Measurements from ENCODE around the gene KLC4.

Gene KLC4

DNA sequence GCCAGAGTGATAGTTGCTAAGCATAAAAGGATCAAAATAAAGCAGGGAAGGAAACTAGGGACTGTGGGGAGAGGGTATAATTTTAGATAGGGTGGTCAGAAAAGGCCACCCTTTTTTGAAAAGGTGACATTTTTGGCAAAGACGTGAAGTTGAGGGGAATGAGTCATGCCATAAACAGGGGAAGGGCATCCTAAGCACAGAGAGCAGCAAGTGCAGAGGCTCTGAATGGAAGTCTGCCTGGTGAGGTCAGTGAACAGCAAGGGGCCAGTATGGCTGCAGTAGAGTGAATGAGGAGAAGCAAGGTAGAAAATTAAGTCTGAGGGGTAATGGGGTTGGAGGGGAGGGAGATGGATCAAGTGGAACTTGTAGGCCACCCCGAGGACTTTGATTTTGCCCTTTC lies 2.4 kb downstream of the KLC4 start:
- H3F3A ChIP-seq (ENCODE audit: insufficient read depth, low read length), result no peaks in the 10 kb centered on the region
- H3K9me3 ChIP-seq (ENCODE audit: low read length), result no peaks in the 10 kb centered on the region
- no peak overlapping the region for H3K4me2 ChIP-seq (ENCODE audit: low read length)
- no peaks in the 10 kb centered on the region for H3K27me3 ChIP-seq (ENCODE audit: insufficient read depth, low read length)
- H3K27ac ChIP-seq (ENCODE audit: low read depth, low read length, poor library complexity, severe bottlenecking), result no peak overlapping the region
- H3K79me2 ChIP-seq (ENCODE audit: insufficient read depth, low read length), result peaks cover 12% of the 10 kb centered on the region
- no peaks in the 10 kb centered on the region for H3K9me2 ChIP-seq (ENCODE audit: low read depth, low read length)
- no peak overlapping the region for H3K9ac ChIP-seq (ENCODE audit: low read length)
- no peaks in the 10 kb centered on the region for H4K20me1 ChIP-seq (ENCODE audit: insufficient read depth, low read length)
- TF ChIP-seq EZH2 (IDR thresholded peaks at IDR 0.05; ENCODE audit: borderline replicate concordance, low read length), result no peak
- TF ChIP-seq, protein P1, sequence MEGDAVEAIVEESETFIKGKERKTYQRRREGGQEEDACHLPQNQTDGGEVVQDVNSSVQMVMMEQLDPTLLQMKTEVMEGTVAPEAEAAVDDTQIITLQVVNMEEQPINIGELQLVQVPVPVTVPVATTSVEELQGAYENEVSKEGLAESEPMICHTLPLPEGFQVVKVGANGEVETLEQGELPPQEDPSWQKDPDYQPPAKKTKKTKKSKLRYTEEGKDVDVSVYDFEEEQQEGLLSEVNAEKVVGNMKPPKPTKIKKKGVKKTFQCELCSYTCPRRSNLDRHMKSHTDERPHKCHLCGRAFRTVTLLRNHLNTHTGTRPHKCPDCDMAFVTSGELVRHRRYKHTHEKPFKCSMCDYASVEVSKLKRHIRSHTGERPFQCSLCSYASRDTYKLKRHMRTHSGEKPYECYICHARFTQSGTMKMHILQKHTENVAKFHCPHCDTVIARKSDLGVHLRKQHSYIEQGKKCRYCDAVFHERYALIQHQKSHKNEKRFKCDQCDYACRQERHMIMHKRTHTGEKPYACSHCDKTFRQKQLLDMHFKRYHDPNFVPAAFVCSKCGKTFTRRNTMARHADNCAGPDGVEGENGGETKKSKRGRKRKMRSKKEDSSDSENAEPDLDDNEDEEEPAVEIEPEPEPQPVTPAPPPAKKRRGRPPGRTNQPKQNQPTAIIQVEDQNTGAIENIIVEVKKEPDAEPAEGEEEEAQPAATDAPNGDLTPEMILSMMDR (IDR thresholded peaks at IDR 0.05; ENCODE audit: low read length), result no peak
- H3K36me3 ChIP-seq (ENCODE audit: insufficient read depth, low read length), result peaks cover 5% of the 10 kb centered on the region; the same call in 1 of the 2 replicates
- H3K4me1 ChIP-seq (ENCODE audit: insufficient read depth, low read length, severe bottlenecking), result peaks cover 20% of the 10 kb centered on the region
- H3K4me3 ChIP-seq (ENCODE audit: low read depth, low read length, poor library complexity, severe bottlenecking), result no peak overlapping the region
- H2AFZ ChIP-seq (ENCODE audit: low read length), result no peak overlapping the region

DNA sequence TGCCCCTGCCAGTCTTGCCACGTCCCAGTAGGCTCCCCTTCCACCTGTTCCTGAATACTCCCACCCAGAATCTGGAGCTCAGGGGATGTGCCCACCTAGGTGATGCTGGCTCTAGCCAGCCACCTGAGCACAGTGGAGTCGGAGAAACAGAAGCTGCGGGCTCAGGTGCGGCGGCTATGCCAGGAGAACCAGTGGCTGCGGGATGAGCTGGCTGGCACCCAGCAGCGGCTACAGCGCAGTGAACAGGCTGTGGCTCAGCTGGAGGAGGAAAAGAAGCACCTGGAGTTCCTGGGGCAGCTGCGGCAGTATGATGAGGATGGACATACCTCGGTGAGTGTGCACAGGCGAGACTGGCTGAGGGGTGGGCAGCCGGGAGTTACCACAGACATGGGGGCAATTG lies 3.4 kb downstream of the KLC4 start:
- Histone ChIP-seq H3K4me2 (ENCODE audit: low read length) (no peak overlapping the region), H2AFZ (ENCODE audit: low read length) (no peak overlapping the region), H3K9me3 (ENCODE audit: low read length) (no peaks in the 10 kb centered on the region), H3K9me2 (ENCODE audit: low read depth, low read length) (no peaks in the 10 kb centered on the region), H3K9ac (ENCODE audit: low read length) (no peak overlapping the region), H3K79me2 (ENCODE audit: insufficient read depth, low read length) (peaks cover 12% of the 10 kb centered on the region), H3K27ac (ENCODE audit: low read depth, low read length, poor library complexity, severe bottlenecking) (no peak overlapping the region), H3K4me1 (ENCODE audit: insufficient read depth, low read length, severe bottlenecking) (peaks cover 19% of the 10 kb centered on the region), H3F3A (ENCODE audit: insufficient read depth, low read length) (no peaks in the 10 kb centered on the region), H4K20me1 (ENCODE audit: insufficient read depth, low read length) (no peaks in the 10 kb centered on the region), H3K4me3 (ENCODE audit: low read depth, low read length, poor library complexity, severe bottlenecking) (no peak overlapping the region), H3K36me3 (ENCODE audit: insufficient read depth, low read length) (peaks cover 1% of the 10 kb centered on the region; the same call in 1 of the 2 replicates), H3K27me3 (ENCODE audit: insufficient read depth, low read length) (no peaks in the 10 kb centered on the region)
- no peak for TF ChIP-seq EZH2 (IDR thresholded peaks at IDR 0.05; ENCODE audit: borderline replicate concordance, low read length)
- TF ChIP-seq, protein P1 (IDR thresholded peaks at IDR 0.05; ENCODE audit: low read length), result no peak

- Histone ChIP-seq H2AFZ (ENCODE audit: low read length) (no peak overlapping the region), H3K9me2 (ENCODE audit: low read depth, low read length) (no peaks in the 10 kb centered on the region), H3F3A (ENCODE audit: insufficient read depth, low read length) (no peaks in the 10 kb centered on the region), H4K20me1 (ENCODE audit: insufficient read depth, low read length) (no peaks in the 10 kb centered on the region), H3K9me3 (ENCODE audit: low read length) (no peaks in the 10 kb centered on the region), H3K9ac (ENCODE audit: low read length) (no peak overlapping the region), H3K4me2 (ENCODE audit: low read length) (no peak overlapping the region), H3K27me3 (ENCODE audit: insufficient read depth, low read length) (no peaks in the 10 kb centered on the region), H3K4me3 (ENCODE audit: low read depth, low read length, poor library complexity, severe bottlenecking) (no peak overlapping the region), H3K4me1 (ENCODE audit: insufficient read depth, low read length, severe bottlenecking) (no peaks in the 10 kb centered on the region), H3K27ac (ENCODE audit: low read depth, low read length, poor library complexity, severe bottlenecking) (no peak overlapping the region), H3K79me2 (ENCODE audit: insufficient read depth, low read length) (no peaks in the 10 kb centered on the region), H3K36me3 (ENCODE audit: insufficient read depth, low read length) (no peaks in the 10 kb centered on the region)
- no peak for TF ChIP-seq EZH2 (IDR thresholded peaks at IDR 0.05; ENCODE audit: borderline replicate concordance, low read length)
- TF ChIP-seq, protein P1 (IDR thresholded peaks at IDR 0.05; ENCODE audit: low read length), result peak; percentile 56
Measured at GRCh38 chr6:43070028-43070632, 10.7 kb downstream of the KLC4 start.
